Measurements from ENCODE around the gene TIMM22. TPM values are rescaled to one million over a fixed set of nuclear protein-coding genes. Genes with fewer than 3 reads are reported as not detected.
"Not testable (repeated sequence)": the region's sequence is repeated elsewhere in the genome, so short reads cannot be mapped to it uniquely, and the experiment has no call there.

The TIMM22 gene
- total RNA-seq, 1 donor from 2014 or later, result 15.1 TPM

GRCh38 chr17:1038459-1039122, 41.7 kb downstream of the TIMM22 start:
- no peak for DNase-seq (ENCODE audit: low read depth in 2 of 2)

- DNase-seq (ENCODE audit: low read depth in 2 of 2), result peak in 1 of 2 donors; percentile 27
Measured at GRCh38 chr17:1039123-1039507, 42.2 kb downstream of the TIMM22 start.

- DNase-seq (ENCODE audit: low read depth in 2 of 2), result peak; percentile 85 to 88
Measured at GRCh38 chr17:1039511-1040215, 42.7 kb downstream of the TIMM22 start.

GRCh38 chr17:1040216-1040600, 43.3 kb downstream of the TIMM22 start:
- DNase-seq (ENCODE audit: low read depth in 2 of 2), result no peak

GRCh38 chr17:1041746-1042145, 44.8 kb downstream of the TIMM22 start:
- no peak for DNase-seq (ENCODE audit: low read depth in 2 of 2)

- DNase-seq (ENCODE audit: low read depth in 2 of 2), result no peak
Measured at GRCh38 chr17:1042486-1042885, 45.6 kb downstream of the TIMM22 start.

GRCh38 chr17:1043601-1044251, 46.8 kb downstream of the TIMM22 start:
- peak; percentile 81 to 92 for DNase-seq (ENCODE audit: low read depth in 2 of 2)

- DNase-seq (ENCODE audit: low read depth in 2 of 2), result not testable (repeated sequence)
Measured at GRCh38 chr17:1044387-1045009, 47.6 kb downstream of the TIMM22 start.

GRCh38 chr17:1045456-1045855, 48.5 kb downstream of the TIMM22 start:
- no peak for DNase-seq (ENCODE audit: low read depth in 2 of 2)

GRCh38 chr17:1047177-1047878, 50.4 kb downstream of the TIMM22 start:
- DNase-seq (ENCODE audit: low read depth in 2 of 2), result peak in 1 of 2 donors; percentile 67

- DNase-seq (ENCODE audit: low read depth in 2 of 2), result no peak
Measured at GRCh38 chr17:1047879-1048470, 51.0 kb downstream of the TIMM22 start.

GRCh38 chr17:1048516-1049115, 51.7 kb downstream of the TIMM22 start:
- DNase-seq (ENCODE audit: low read depth in 2 of 2), result not testable (repeated sequence)

GRCh38 chr17:1049446-1050225, 52.7 kb downstream of the TIMM22 start:
- DNase-seq (ENCODE audit: low read depth in 2 of 2), result no peak

GRCh38 chr17:1050246-1050995, 53.5 kb downstream of the TIMM22 start:
- DNase-seq (ENCODE audit: low read depth in 2 of 2), result no peak

GRCh38 chr17:1050996-1051925, 54.3 kb downstream of the TIMM22 start:
- DNase-seq (ENCODE audit: low read depth in 2 of 2), result no peak
